IPS-20b (cell line): ENCODE results near the gene ASPN.

Experiments used
- H3K27ac ChIP-seq: one replicate; pipeline ENCODE4 v1.5.1; 2013; ENCODE audit warnings: low read length
- H3K27me3 ChIP-seq: 2 replicates; pipeline ENCODE4 v1.6.1; 2013; ENCODE audit warnings: mild to moderate bottlenecking, low read length, inconsistent platforms; ENCODE audit not compliant: insufficient read depth
- H3K36me3 ChIP-seq: 2 replicates; pipeline ENCODE4 v1.6.1; 2013; ENCODE audit warnings: low read depth, mild to moderate bottlenecking, inconsistent platforms, low read length, moderate library complexity; ENCODE audit not compliant: insufficient read depth
- H3K4me1 ChIP-seq: 2 replicates; pipeline ENCODE4 v1.6.1; 2013; ENCODE audit warnings: mild to moderate bottlenecking, control low read depth, inconsistent platforms, low read length, moderate library complexity; ENCODE audit not compliant: insufficient read depth
- H3K4me3 ChIP-seq: 2 replicates; pipeline ENCODE4 v1.5.1; 2013; ENCODE audit warnings: mild to moderate bottlenecking, low read length, inconsistent platforms
- H3K9ac ChIP-seq: 2 replicates; pipeline ENCODE4 v1.6.1; 2013; ENCODE audit warnings: low read depth, mild to moderate bottlenecking, inconsistent platforms, low read length, moderate library complexity
- H3K9me3 ChIP-seq: 2 replicates; pipeline ENCODE4 v1.6.1; 2013; ENCODE audit warnings: mild to moderate bottlenecking, low read depth, low read length, inconsistent platforms; ENCODE audit not compliant: insufficient read depth

ASPN gene

DNA sequence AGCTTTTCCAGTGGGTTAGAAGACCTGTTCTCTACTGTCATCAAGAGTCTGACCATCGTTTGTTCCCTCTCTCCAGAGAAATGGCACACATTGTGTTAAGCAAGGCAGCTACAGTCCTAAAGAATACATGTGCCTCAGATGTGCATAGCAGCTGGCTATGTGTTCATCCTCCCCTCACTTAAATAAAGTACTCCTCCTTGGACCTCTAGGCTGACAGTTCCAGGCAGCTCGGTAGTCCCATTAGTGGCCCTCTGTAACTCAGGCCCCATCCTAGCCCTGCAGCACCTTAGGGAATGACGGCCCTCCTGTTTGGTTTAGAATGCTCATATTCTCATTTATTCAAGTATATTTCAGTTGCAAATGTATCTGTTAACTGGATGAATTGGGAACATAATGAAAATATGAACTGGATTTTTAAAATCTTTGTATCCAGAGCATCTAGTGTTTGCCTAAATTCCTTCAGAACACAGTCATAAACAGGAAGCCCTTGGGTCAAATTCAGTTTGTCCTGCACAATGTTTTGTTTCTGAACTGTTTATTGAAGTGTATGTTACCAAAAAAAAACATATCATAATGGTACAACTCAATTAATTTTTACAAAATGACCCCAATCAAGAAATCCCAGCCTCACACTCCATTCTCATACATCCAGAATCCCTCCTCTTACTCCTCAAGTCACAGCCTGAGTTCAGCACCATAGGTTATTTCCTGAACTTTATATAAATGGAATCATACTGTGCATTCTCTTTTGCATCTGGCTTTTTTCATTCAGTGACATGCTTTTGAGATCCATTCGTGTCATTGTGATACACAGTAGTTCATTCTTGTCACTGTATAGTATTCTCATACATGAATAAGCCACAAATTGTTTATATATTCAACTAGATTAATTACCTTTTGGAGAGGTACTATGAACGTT, 1.6 kb upstream of the ASPN start:
- Histone ChIP-seq H3K27ac (no peak overlapping the region), H3K27me3 (no peaks in the 10 kb centered on the region), H3K9me3 (no peaks in the 10 kb centered on the region), H3K36me3 (no peaks in the 10 kb centered on the region), H3K4me3 (no peak overlapping the region), H3K4me1 (peaks cover 20% of the 10 kb centered on the region), H3K9ac (no peak overlapping the region)

DNA sequence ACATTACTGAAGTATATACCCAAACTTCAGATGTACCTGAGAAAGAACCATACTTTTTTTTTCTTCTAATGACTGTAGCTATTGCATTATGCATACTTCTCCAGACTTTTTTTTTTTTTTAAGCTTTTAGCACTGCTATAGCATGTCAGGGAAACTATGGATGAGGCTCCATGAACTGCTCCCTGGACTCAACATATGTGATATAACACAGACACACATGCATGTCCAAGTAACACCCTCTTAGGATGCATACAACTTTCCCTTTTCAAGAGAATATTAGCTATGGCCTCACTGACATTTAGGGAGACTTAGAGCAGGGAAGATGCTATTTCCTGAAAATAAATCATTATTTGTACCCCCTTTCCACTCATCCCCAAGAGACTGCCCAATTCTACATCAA, 499 bp upstream of the ASPN start:
- Histone ChIP-seq H3K27me3 (no peaks in the 10 kb centered on the region), H3K4me1 (peaks cover 20% of the 10 kb centered on the region), H3K9me3 (no peaks in the 10 kb centered on the region), H3K9ac (no peak overlapping the region), H3K36me3 (no peaks in the 10 kb centered on the region), H3K4me3 (no peak overlapping the region), H3K27ac (no peak overlapping the region)

DNA sequence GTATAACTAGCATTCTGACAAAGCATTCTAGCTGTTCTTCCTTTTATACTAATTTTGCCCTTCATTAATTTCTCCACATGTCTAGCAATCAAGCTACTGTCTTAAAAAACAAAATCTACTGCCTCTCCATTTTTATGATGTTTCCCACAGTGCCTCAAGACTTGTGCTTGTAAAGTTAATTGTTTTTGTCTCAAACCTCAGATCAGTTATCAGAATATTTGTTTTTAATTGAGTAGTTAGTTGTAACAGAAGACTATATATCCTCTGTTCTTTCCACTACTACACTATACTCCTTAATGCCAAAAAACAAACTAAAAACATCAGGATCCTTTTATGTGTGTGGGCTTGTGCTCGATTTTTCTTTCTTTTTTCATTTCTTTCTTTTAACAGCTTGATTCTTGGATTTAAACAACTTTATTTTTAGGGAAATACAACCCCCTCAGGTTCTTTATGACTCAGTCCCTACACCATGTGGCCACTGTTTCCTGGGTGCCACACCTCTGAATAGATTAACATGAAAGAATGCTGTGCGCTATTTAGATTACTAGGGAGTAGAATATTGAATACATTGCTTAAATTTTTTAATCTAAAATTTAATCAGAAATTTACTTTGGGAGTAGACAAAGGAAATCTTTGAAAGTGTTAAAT, 1.2 kb downstream of the ASPN start:
- no peaks in the 10 kb centered on the region for H3K36me3 ChIP-seq
- no peak overlapping the region for H3K27ac ChIP-seq
- H3K4me1 ChIP-seq, result peaks cover 20% of the 10 kb centered on the region
- no peak overlapping the region for H3K9ac ChIP-seq
- no peaks in the 10 kb centered on the region for H3K9me3 ChIP-seq
- no peak overlapping the region for H3K4me3 ChIP-seq
- no peaks in the 10 kb centered on the region for H3K27me3 ChIP-seq

DNA sequence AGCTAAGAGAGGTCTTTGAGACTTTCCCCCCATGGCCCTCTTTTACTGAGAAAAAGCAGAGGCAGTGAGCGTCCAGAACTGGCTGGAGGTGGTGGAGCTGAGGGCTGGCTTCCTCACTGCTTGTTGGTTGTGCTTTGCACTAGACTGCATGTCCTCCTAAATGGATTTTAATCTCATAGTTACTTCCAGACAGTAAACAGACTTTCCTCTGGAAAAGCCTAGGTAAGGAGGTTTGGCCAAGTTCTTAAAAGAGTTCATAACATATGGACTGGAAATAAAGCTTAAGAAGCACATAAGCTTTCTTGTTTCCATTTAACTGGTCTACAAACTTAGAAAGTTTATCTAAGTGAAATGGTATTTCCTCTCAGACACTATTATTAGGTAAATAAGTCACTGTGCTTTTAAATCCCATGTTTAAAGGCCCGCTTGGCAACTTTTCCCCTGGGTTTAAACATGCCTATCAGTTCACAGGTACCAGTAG, 2.0 kb downstream of the ASPN start:
- H3K9me3 ChIP-seq, result no peaks in the 10 kb centered on the region
- no peak overlapping the region for H3K4me3 ChIP-seq
- H3K27ac ChIP-seq, result no peak overlapping the region
- H3K9ac ChIP-seq, result no peak overlapping the region
- no peaks in the 10 kb centered on the region for H3K36me3 ChIP-seq
- no peaks in the 10 kb centered on the region for H3K27me3 ChIP-seq
- H3K4me1 ChIP-seq, result peaks cover 20% of the 10 kb centered on the region

- Histone ChIP-seq H3K9me3 (no peaks in the 10 kb centered on the region), H3K4me3 (no peak overlapping the region), H3K27me3 (no peaks in the 10 kb centered on the region), H3K36me3 (no peaks in the 10 kb centered on the region), H3K4me1 (peaks cover 20% of the 10 kb centered on the region), H3K9ac (no peak overlapping the region), H3K27ac (no peak overlapping the region)
These were observed 3.0 kb downstream of the ASPN start for GRCh38 chr9:92479346-92479745.

DNA sequence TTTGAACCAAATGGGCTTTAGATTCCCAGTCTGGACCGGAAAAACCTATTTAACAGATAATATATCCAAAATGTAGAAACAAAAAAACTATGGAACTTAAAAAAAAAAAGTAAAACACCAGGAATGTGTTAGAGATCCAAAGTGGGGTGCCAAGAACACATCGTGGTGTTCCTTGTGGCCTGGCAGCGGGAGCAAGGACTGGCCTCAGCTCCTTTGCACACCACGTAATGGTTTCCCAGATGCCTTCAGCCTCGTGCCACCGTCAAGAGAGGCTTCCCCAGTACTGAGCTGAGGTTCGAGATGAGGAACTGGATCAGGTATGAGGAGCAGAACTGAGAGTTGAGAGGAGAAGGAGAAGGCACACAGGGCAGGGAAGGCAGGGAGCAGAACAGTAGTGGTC, 3.5 kb downstream of the ASPN start:
- Histone ChIP-seq H3K9ac (no peak overlapping the region), H3K9me3 (no peaks in the 10 kb centered on the region), H3K27me3 (no peaks in the 10 kb centered on the region), H3K27ac (no peak overlapping the region), H3K4me3 (no peak overlapping the region), H3K36me3 (no peaks in the 10 kb centered on the region), H3K4me1 (peaks cover 20% of the 10 kb centered on the region)

GRCh38 chr9:92476962-92477361, 5.3 kb downstream of the ASPN start:
- Histone ChIP-seq H3K27ac (no peak overlapping the region), H3K27me3 (no peaks in the 10 kb centered on the region), H3K4me1 (peaks cover 20% of the 10 kb centered on the region), H3K36me3 (no peaks in the 10 kb centered on the region), H3K9me3 (no peaks in the 10 kb centered on the region), H3K9ac (no peak overlapping the region), H3K4me3 (no peak overlapping the region)

DNA sequence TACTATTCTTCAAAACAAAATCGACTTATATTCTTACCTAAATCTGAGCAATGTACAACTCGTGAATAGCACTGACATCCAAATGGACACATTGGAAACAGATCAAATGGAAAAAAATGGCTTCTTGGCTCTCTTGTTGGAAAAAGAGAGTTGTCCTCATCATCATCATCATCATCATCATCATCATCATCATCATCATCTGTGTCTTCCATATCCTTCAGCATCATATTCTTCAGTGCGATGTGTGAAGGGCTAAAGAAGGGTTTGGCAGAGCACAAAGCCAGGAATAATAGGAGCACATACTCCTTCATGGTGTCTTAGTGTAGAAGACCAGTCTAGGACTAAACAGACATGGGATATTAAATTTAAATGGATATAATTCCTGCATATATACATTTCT, 7.7 kb downstream of the ASPN start:
- H3K27me3 ChIP-seq, result no peaks in the 10 kb centered on the region
- no peaks in the 10 kb centered on the region for H3K9me3 ChIP-seq
- no peak overlapping the region for H3K4me3 ChIP-seq
- H3K4me1 ChIP-seq, result 0 out of 2 replicates have a peak, but pooled peaks cover 2% of the 10 kb centered on the region
- H3K36me3 ChIP-seq, result no peaks in the 10 kb centered on the region
- no peak overlapping the region for H3K9ac ChIP-seq
- no peak overlapping the region for H3K27ac ChIP-seq

DNA sequence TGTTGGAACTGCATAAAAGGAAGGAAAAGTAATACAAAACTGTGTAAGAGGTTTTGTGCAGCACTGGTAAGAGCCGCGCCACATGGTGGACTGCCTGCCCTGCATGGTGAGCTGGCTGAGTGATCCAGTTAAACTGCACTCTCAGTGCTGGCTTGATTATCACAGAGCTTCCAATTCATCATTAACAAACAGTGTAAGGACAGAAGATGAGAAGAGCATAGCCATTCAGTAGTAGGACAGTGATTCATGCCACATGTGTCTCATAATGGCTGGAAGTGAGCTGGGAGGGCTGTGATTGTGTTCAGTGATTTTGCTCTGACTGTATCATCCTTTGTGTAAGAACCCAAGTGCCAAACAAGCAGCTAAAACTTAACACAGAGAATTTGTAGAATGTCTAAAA, 14.1 kb downstream of the ASPN start:
- H3K9ac ChIP-seq, result no peak overlapping the region
- no peak overlapping the region for H3K4me3 ChIP-seq
- no peaks in the 10 kb centered on the region for H3K36me3 ChIP-seq
- no peaks in the 10 kb centered on the region for H3K9me3 ChIP-seq
- no peak overlapping the region for H3K27ac ChIP-seq
- no peaks in the 10 kb centered on the region for H3K27me3 ChIP-seq
- H3K4me1 ChIP-seq, result no peaks in the 10 kb centered on the region; the same call in 1 of the 2 replicates

DNA sequence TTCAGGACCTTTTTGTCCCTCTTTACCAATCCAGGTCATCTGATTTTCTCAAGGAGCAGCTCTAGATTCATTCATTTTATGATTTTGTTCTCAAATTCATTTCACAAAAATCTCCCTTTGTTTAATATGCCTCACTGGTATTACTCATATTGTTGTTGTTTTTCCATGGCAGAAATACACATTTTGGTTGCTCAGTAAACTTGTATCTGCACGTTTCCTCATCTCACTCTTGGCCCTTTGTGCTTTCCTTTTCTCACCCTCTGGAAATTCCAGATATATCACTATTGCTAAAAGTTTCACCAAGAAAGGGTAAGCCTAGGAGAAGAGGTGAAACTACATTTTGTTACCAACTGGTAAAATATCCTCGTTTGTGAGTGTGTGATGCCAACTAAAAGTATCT, 14.8 kb downstream of the ASPN start:
- Histone ChIP-seq H3K4me3 (no peak overlapping the region), H3K9me3 (no peaks in the 10 kb centered on the region), H3K27me3 (no peaks in the 10 kb centered on the region), H3K36me3 (no peaks in the 10 kb centered on the region), H3K27ac (no peak overlapping the region), H3K4me1 (no peaks in the 10 kb centered on the region; the same call in 1 of the 2 replicates), H3K9ac (no peak overlapping the region)

GRCh38 chr9:92467041-92467440, 15.3 kb downstream of the ASPN start:
- Histone ChIP-seq H3K36me3 (no peaks in the 10 kb centered on the region), H3K27ac (no peak overlapping the region), H3K9ac (no peak overlapping the region)

DNA sequence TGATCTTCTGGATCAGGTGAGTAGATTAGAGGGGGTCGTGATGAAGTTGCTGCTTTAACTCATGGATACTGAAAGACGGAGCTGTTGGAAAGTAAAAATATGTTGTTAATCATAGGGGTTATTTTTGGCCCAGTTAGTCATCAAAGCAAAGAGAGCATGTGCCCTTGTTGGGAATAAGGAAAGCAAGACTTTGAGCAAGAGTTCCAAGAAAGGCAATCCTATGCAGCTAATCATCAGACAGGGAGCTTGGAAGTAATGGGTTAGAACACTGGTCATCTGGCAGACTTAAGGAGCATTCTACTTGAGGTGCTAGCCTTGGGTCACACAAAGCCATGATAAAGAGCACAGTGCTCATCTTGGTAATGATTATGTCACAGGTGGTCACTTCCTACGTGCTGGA, 18.3 kb downstream of the ASPN start:
- H3K36me3 ChIP-seq, result no peaks in the 10 kb centered on the region
- H3K4me1 ChIP-seq, result no peaks in the 10 kb centered on the region; the same call in 1 of the 2 replicates
- no peaks in the 10 kb centered on the region for H3K27me3 ChIP-seq
- H3K9ac ChIP-seq, result no peak overlapping the region
- H3K4me3 ChIP-seq, result no peak overlapping the region
- no peak overlapping the region for H3K27ac ChIP-seq
- H3K9me3 ChIP-seq, result no peaks in the 10 kb centered on the region

More at GRCh38 chr9:92467041-92467440, 15.3 kb downstream of the ASPN start:
- H3K4me3 ChIP-seq, result no peak overlapping the region
- no peaks in the 10 kb centered on the region for H3K9me3 ChIP-seq
- no peaks in the 10 kb centered on the region for H3K27me3 ChIP-seq
- no peaks in the 10 kb centered on the region; the same call in 1 of the 2 replicates for H3K4me1 ChIP-seq
